CD4-positive, alpha-beta memory T cell (primary cell): ENCODE data around the gene PNKD. TPM values are rescaled to one million over a fixed set of nuclear protein-coding genes. Genes with fewer than 3 reads are reported as not detected.

ENCODE experiments used
- CTCF ChIA-PET: fragments of 350-600 bp; sonication (Branson Sonifier 250); formaldehyde crosslinking; loops from one replicate; lab custom pipeline; 2021; ENCODE audit warnings: inconsistent platforms; ENCODE audit not compliant: partially characterized antibody; lab: Charles Lee
- POLR2A ChIA-PET: fragments of 350-600 bp; sonication (Branson Sonifier 250); formaldehyde crosslinking; loops from one replicate; lab custom pipeline; 2021; ENCODE audit not compliant: partially characterized antibody; lab: Charles Lee
- DNase-seq, 5 donors: peaks; one replicate each; pipeline versions ENCODE4 v3.0.0 to v3.0.0-alpha.2; 2020 to 2022; ENCODE audit warnings: mixed read lengths in 1 of 5
- H3K27ac ChIP-seq: one replicate; pipeline ENCODE4 v1.7.0; 2013; ENCODE audit warnings: low read depth, low read length
- H3K27me3 ChIP-seq: 2 replicates; pipeline ENCODE4 v1.7.0; 2013; ENCODE audit warnings: mild to moderate bottlenecking, low read length, moderate library complexity; ENCODE audit not compliant: insufficient read depth
- H3K36me3 ChIP-seq: 2 replicates; pipeline ENCODE4 v1.7.0; 2013; ENCODE audit warnings: mild to moderate bottlenecking, low read length, moderate library complexity; ENCODE audit not compliant: insufficient read depth
- H3K4me1 ChIP-seq: 2 replicates; pipeline ENCODE4 v1.7.0; 2013; ENCODE audit warnings: mild to moderate bottlenecking, low read length, moderate library complexity; ENCODE audit not compliant: insufficient read depth
- H3K4me3 ChIP-seq, 2 donors: one replicate each; pipeline ENCODE4 v1.7.0; 2013; ENCODE audit warnings: low read length in 2 of 2, mild to moderate bottlenecking in 1 of 2
- H3K9me3 ChIP-seq, 2 donors: one replicate each; pipeline ENCODE4 v1.7.0; 2013; ENCODE audit warnings: low read length in 2 of 2, control low read depth in 1 of 2; ENCODE audit not compliant: control insufficient read depth in 1 of 2
- H3K27ac Mint-ChIP-seq, 7 donors: one replicate each; pipeline ENCODE4 v1.8.0; 2020 to 2021; ENCODE audit warnings: mixed read lengths in 7 of 7, mild to moderate bottlenecking in 6 of 7, inconsistent platforms in 3 of 7, moderate library complexity in 3 of 7
- H3K27me3 Mint-ChIP-seq, 2 donors: one replicate each; pipeline ENCODE4 v1.8.0; 2020 to 2021; ENCODE audit warnings: mixed read lengths in 2 of 2
- H3K36me3 Mint-ChIP-seq, 2 donors: one replicate each; pipeline ENCODE4 v1.8.0; 2020 to 2021; ENCODE audit warnings: mixed read lengths in 2 of 2, inconsistent platforms in 1 of 2, mild to moderate bottlenecking in 1 of 2
- H3K4me1 Mint-ChIP-seq, 4 donors: one replicate each; pipeline ENCODE4 v1.8.0; 2020 to 2021; ENCODE audit warnings: mixed read lengths in 4 of 4, mild to moderate bottlenecking in 1 of 4
- H3K4me3 Mint-ChIP-seq, 8 donors: one replicate each; pipeline ENCODE4 v1.8.0; 2020 to 2021; ENCODE audit warnings: mixed read lengths in 8 of 8, mild to moderate bottlenecking in 7 of 8, moderate library complexity in 6 of 8, inconsistent platforms in 3 of 8
- H3K9me3 Mint-ChIP-seq, 8 donors: one replicate each; pipeline ENCODE4 v1.8.0; 2020 to 2021; ENCODE audit warnings: mixed read lengths in 8 of 8, mild to moderate bottlenecking in 5 of 8, inconsistent platforms in 3 of 8, moderate library complexity in 1 of 8
- intact Hi-C: fragments of 100-400 bp; cut with micrococcal nuclease; formaldehyde crosslinking; loops from one replicate; pipeline ENCODE4 v1.15.1; 2023
- polyA plus RNA-seq, 2 donors: library from polyadenylated mRNA; unstranded; fragments of 300-500 nt; fragmentation: Illumina TruSeq; gene quantifications; one replicate each; pipeline ENCODE4 v1.2.3, GENCODE V29; 2021
- total RNA-seq, 2 experiments: library from RNA; stranded (reverse); gene quantifications; one replicate each; pipeline ENCODE4 v1.2.3, GENCODE V29; 2021

The PNKD gene
- total and polyA plus RNA-seq, 4 experiments from 2014 or later, result 31.1 to 101 (median 59.0) TPM

DNA sequence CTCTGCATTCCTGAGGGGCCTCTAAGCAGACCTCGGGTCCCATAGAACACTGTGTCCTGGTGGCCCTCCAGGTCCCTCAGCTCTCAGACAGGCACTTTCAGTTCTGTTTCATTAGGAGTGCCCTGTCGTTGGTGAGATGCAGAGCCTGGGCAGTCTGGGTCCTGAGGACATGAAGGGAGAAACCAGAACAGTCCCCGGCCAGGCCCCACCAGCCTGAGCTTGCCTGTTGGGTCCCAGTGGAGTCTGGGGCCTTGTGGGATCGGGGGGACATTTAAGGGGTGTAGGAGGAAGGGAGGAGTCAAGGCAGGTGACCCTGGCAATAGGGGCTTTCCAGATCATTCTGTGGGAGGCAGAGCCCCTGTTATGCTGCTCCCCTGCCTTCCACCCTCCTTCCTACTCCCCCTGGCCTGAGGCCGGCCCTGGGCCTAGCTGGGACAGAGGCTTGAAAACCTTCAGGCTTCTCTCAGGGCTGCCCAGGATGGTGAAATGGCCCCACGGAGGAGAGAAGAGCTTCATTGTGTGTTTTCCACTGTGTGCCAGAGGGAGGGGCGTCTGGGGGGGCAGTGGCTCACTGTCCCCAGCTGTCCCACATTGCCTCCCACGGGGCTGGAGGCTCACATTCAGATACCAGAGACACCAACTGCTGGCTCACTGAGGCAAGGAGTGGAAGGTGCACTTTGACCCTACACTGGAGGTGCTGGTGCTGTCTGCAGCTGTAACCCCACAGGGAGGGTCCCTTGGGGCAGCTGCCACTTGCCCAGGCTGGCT, 59.7 kb downstream of the PNKD start:
- Histone ChIP-seq H3K4me1 (peaks cover 8% of the 10 kb centered on the region), H3K27me3 (no peaks in the 10 kb centered on the region), H3K27ac (no peak overlapping the region), H3K9me3 (no peaks in the 10 kb centered on the region), H3K4me3 (no peak overlapping the region), H3K36me3 (no peaks in the 10 kb centered on the region)
- POLR2A ChIA-PET, result no interaction called here
- Mint-ChIP-seq H3K27ac (no peak overlapping the region), H3K9me3 (no peaks in the 10 kb centered on the region), H3K4me3 (no peak overlapping the region), H3K36me3 (no peaks in the 10 kb centered on the region), H3K27me3 (peaks cover 0 to 2% of the 10 kb centered on the region in 2 donors), H3K4me1 (peaks cover 3 to 16% (median 11%) of the 10 kb centered on the region in 4 donors)
- no peak for DNase-seq
- CTCF ChIA-PET, result interaction anchor here (1.0 to 1.6 kb wide), 2 partner anchors 26 to 28 kb away, joined by 3 to 6 read pairs; partner anchors contain the start of gene CATIP
- intact Hi-C loops, result no loop called here

DNA sequence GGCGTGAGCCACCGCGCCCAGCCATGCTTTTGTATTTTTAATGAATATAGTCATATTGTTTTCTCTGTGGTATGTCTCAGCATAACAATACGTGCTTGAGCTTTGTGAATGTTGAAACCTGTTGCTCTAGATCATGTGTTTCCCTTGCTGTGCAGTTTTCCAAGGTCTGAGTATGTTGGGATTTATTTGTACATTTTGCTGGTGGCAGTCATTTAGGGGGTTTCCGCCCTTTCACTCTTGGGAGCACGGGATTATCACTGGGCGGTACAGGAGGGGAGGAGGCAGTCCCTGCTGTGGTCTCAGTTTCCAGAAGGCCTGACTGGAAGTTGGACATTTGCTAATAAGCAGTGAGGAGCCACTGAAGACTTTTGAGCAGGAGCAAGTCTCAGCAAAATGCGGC, 61.4 kb downstream of the PNKD start:
- DNase-seq, result no peak
- Histone ChIP-seq H3K27ac (no peak overlapping the region), H3K4me1 (no peaks in the 10 kb centered on the region), H3K27me3 (no peaks in the 10 kb centered on the region), H3K4me3 (no peak overlapping the region), H3K9me3 (no peaks in the 10 kb centered on the region), H3K36me3 (no peaks in the 10 kb centered on the region)
- H3K27me3 Mint-ChIP-seq, result peaks cover 0 to 2% of the 10 kb centered on the region in 2 donors
- H3K36me3 Mint-ChIP-seq, result no peaks in the 10 kb centered on the region
- POLR2A ChIA-PET, result no interaction called here
- H3K4me1 Mint-ChIP-seq, result peaks cover 0 to 5% (median 2%) of the 10 kb centered on the region in 4 donors
- no peak overlapping the region for H3K4me3 Mint-ChIP-seq
- no peak overlapping the region for H3K27ac Mint-ChIP-seq
- no peaks in the 10 kb centered on the region for H3K9me3 Mint-ChIP-seq
- CTCF ChIA-PET, result interaction anchor here (0.6 to 1.6 kb wide), 2 partner anchors 25 to 29 kb away, joined by 4 to 6 read pairs; partner anchors contain the start of gene CATIP
- intact Hi-C loops, result no loop called here

DNA sequence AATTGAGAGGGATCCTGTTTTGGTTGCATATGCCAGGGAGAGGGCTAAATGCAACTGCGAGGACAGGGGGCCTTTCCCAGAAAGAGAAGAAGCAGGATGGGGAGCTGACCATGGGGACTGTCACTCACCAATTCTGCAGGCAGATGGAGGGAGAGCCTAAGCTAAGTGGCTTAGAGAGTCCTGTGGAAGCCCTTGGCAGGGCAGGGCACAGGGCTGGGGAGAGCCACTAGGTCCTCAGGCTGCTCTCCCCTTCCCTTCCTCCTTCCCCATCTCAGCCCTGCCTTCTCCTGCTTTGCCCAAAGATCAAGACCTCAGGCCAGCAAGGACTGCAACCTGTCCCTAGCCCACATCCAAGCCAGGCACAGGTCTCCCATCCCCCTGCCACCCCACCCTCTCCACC, 62.0 kb downstream of the PNKD start:
- H3K4me3 Mint-ChIP-seq, result no peak overlapping the region
- intact Hi-C loops, result no loop called here
- CTCF ChIA-PET, result interaction anchor here (0.6 kb wide), 1 partner anchor 28 kb away, joined by 4 read pairs; no protein-coding TSS in a partner anchor
- peaks cover 0 to 2% of the 10 kb centered on the region in 2 donors for H3K27me3 Mint-ChIP-seq
- DNase-seq, result no peak
- H3K27ac Mint-ChIP-seq, result peak overlapping the region in 1 of 7 donors; percentile 43
- H3K9me3 ChIP-seq, result no peaks in the 10 kb centered on the region
- no peak overlapping the region for H3K27ac ChIP-seq
- peaks cover 0 to 4% (median 2%) of the 10 kb centered on the region in 4 donors for H3K4me1 Mint-ChIP-seq
- H3K4me3 ChIP-seq, result no peak overlapping the region
- H3K4me1 ChIP-seq, result no peaks in the 10 kb centered on the region
- H3K36me3 ChIP-seq, result no peaks in the 10 kb centered on the region
- H3K36me3 Mint-ChIP-seq, result no peaks in the 10 kb centered on the region
- H3K27me3 ChIP-seq, result no peaks in the 10 kb centered on the region
- H3K9me3 Mint-ChIP-seq, result no peaks in the 10 kb centered on the region
- POLR2A ChIA-PET, result no interaction called here

DNA sequence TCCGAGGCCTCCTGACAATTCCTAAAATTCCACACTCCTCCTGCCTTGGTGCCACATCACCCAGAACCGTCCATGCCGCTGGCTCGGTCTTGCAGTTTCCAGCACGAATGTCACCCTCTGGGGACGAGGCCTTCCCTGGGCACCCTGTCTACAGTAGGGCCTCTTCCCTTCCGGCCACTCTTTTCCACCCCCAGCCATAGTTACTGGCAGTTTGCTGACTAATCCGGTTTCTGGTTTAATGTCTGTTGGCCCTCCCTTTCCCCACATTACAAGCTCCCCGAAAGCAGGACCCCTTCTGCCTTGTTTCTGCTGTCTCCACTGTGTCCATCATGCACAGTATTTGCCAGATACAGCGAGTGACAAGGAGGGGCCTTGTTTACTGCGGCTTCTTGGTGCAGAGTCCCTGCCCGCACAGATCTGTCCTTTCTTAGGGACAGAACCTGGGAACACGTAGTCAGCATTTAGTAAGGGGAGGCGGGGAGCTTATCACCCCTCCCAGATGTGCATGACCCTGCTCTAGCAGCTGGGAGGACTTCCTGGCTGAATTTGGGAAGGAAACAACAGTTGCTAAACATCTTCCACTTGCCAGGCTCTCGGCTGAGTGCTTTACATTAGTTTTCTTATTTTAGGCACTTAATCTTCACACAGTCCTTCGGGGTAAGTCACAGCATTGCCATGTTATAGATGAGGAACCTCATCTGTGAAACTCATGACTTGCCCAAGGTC, 62.8 kb downstream of the PNKD start:
- Histone ChIP-seq H3K36me3 (no peaks in the 10 kb centered on the region), H3K27ac (no peak overlapping the region), H3K4me1 (no peaks in the 10 kb centered on the region), H3K27me3 (no peaks in the 10 kb centered on the region), H3K9me3 (no peaks in the 10 kb centered on the region), H3K4me3 (no peak overlapping the region)
- Mint-ChIP-seq H3K4me1 (peaks cover 0 to under 1% (median 0%) of the 10 kb centered on the region in 4 donors), H3K27ac (peak overlapping the region in 2 of 7 donors; percentile 57 to 60), H3K36me3 (no peaks in the 10 kb centered on the region), H3K4me3 (no peak overlapping the region), H3K9me3 (no peaks in the 10 kb centered on the region), H3K27me3 (peaks cover 0 to 2% of the 10 kb centered on the region in 2 donors)
- DNase-seq, result no peak
- ChIA-PET CTCF (no interaction called here), POLR2A (no interaction called here)
- intact Hi-C loops, result no loop called here

- Histone ChIP-seq H3K9me3 (no peaks in the 10 kb centered on the region), H3K27ac (no peak overlapping the region), H3K4me1 (no peaks in the 10 kb centered on the region), H3K4me3 (no peak overlapping the region), H3K36me3 (no peaks in the 10 kb centered on the region), H3K27me3 (no peaks in the 10 kb centered on the region)
- DNase-seq, result no peak
- Mint-ChIP-seq H3K36me3 (no peaks in the 10 kb centered on the region), H3K27me3 (peaks cover 0 to 2% of the 10 kb centered on the region in 2 donors), H3K9me3 (no peaks in the 10 kb centered on the region), H3K4me1 (no peaks in the 10 kb centered on the region), H3K4me3 (no peak overlapping the region), H3K27ac (no peak overlapping the region)
- ChIA-PET CTCF (interaction anchor here (1.1 kb wide), 1 partner anchor 63 kb away, joined by 3 read pairs; no protein-coding TSS in a partner anchor), POLR2A (no interaction called here)
- intact Hi-C loops, result no loop called here
These were observed 64.2 kb downstream of the PNKD start for GRCh38 chr2:218334531-218334930.

DNA sequence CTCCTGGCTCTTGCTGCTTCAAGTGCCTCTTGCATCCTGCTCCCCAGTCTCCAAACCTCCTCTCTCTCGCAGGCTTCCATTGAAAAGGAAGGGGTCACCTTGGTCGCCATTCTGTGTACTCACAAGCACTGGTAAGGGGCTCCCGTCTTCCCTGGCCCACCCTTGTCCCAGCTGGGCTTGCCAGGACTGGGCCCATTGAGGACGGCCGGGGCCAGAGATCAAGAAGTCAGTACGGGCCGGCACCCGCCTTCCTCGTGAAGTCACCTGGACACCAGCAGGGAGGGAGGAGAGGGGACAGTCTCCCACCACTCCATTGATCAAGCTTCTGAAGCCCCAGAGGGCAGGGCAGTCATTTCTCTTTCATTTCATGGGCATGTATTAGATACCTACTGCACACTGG, 70.3 kb downstream of the PNKD start:
- Mint-ChIP-seq H3K9me3 (no peaks in the 10 kb centered on the region), H3K4me1 (peaks cover 0 to 2% (median 0%) of the 10 kb centered on the region in 4 donors), H3K27ac (peak overlapping the region in 1 of 7 donors; percentile 23), H3K27me3 (peaks cover 0 to 2% of the 10 kb centered on the region in 2 donors), H3K4me3 (no peak overlapping the region), H3K36me3 (no peaks in the 10 kb centered on the region)
- intact Hi-C loops, result no loop called here
- no peak for DNase-seq
- ChIA-PET CTCF (interaction anchor here (1.0 to 1.6 kb wide), 2 partner anchors 16 to 39 kb away, joined by 3 to 5 read pairs; no protein-coding TSS in a partner anchor), POLR2A (no interaction called here)
- no peaks in the 10 kb centered on the region for H3K4me1 ChIP-seq
- H3K9me3 ChIP-seq, result no peaks in the 10 kb centered on the region
- no peaks in the 10 kb centered on the region for H3K36me3 ChIP-seq
- no peaks in the 10 kb centered on the region for H3K27me3 ChIP-seq
- no peak overlapping the region for H3K27ac ChIP-seq
- H3K4me3 ChIP-seq, result no peak overlapping the region

DNA sequence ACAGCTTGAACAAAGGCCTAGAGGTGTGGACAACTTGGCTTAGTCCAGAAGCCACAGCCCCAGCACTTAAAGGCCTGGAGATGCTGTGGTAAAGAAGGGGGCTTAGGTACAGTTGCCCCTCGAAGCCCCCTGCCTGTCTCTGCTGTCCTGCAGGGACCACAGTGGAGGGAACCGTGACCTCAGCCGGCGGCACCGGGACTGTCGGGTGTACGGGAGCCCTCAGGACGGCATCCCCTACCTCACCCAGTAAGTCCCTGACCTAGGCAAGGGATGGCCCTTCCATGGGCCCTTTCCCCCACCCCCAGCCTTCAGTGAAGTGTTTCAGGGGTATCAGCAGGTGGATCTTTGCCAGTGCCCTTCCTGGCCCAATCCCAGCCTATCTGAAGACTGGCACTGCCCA, 71.1 kb downstream of the PNKD start:
- no peaks in the 10 kb centered on the region for H3K4me1 ChIP-seq
- no peaks in the 10 kb centered on the region for H3K27me3 ChIP-seq
- intact Hi-C loops, result no loop called here
- H3K27ac ChIP-seq, result no peak overlapping the region
- ChIA-PET POLR2A (no interaction called here), CTCF (interaction anchor here (1.0 kb wide), 1 partner anchor 15 kb away, joined by 3 read pairs; no protein-coding TSS in a partner anchor)
- Mint-ChIP-seq H3K9me3 (no peaks in the 10 kb centered on the region), H3K27me3 (peaks cover 0 to 2% of the 10 kb centered on the region in 2 donors), H3K4me1 (peaks cover 0 to 2% (median 0%) of the 10 kb centered on the region in 4 donors), H3K36me3 (no peaks in the 10 kb centered on the region), H3K4me3 (no peak overlapping the region), H3K27ac (no peak overlapping the region)
- H3K9me3 ChIP-seq, result no peaks in the 10 kb centered on the region
- DNase-seq, result no peak
- no peaks in the 10 kb centered on the region for H3K36me3 ChIP-seq
- H3K4me3 ChIP-seq, result no peak overlapping the region
